HL-60 (cell line): Measurements from ENCODE around the gene ACP4.
A peak's percentile ranks its signal among the peaks of the same experiment; 100 is the strongest.

Source experiments
- DNase-seq, 2 experiments: peaks; one replicate each; pipeline ENCODE4 v3.0.0-alpha.2; 2010 to 2020; ENCODE audit warnings: low read depth in 1 of 2, low spot score in 1 of 2
- H3K27ac ChIP-seq: fragments of 250-450 bp; sonication (Bioruptor Pico); replicated peaks from 2 replicates; pipeline ENCODE4 v1.5.1; 2020; ENCODE audit warnings: mild to moderate bottlenecking, moderate library complexity
- H3K27me3 ChIP-seq: fragments of 250-450 bp; sonication (Bioruptor Pico); 2 replicates; pipeline ENCODE4 v1.5.1; 2021; ENCODE audit warnings: mild to moderate bottlenecking, moderate library complexity; ENCODE audit not compliant: insufficient read depth, poor library complexity, severe bottlenecking
- H3K4me3 ChIP-seq: replicated peaks from 2 replicates; pipeline ENCODE4 v1.5.1; 2011; ENCODE audit warnings: mild to moderate bottlenecking, control low read depth, low read length; ENCODE audit not compliant: insufficient read depth
- CTCF ChIP-seq: IDR thresholded peaks from one replicate; pipeline ENCODE4 v1.5.1; 2011; ENCODE audit warnings: low read length, control low read depth, inconsistent platforms; ENCODE audit not compliant: insufficient read depth
- GABPA ChIP-seq: IDR thresholded peaks from 2 replicates; pipeline ENCODE4 v1.6.1; 2012; ENCODE audit warnings: low read depth
- POLR2AphosphoS5 ChIP-seq: IDR thresholded peaks from 2 replicates; pipeline ENCODE4 v1.6.1; 2012; ENCODE audit warnings: low read depth
- SPI1 ChIP-seq: IDR thresholded peaks from 2 replicates; pipeline ENCODE4 v1.6.1; 2012; ENCODE audit warnings: low read depth, mild to moderate bottlenecking, borderline replicate concordance
- TF ChIP-seq, protein P1 (sequence below): IDR thresholded peaks from 2 replicates; pipeline ENCODE4 v1.6.1; 2012; ENCODE audit warnings: low read depth; ENCODE audit not compliant: insufficient replicate concordance

ACP4 gene

DNA sequence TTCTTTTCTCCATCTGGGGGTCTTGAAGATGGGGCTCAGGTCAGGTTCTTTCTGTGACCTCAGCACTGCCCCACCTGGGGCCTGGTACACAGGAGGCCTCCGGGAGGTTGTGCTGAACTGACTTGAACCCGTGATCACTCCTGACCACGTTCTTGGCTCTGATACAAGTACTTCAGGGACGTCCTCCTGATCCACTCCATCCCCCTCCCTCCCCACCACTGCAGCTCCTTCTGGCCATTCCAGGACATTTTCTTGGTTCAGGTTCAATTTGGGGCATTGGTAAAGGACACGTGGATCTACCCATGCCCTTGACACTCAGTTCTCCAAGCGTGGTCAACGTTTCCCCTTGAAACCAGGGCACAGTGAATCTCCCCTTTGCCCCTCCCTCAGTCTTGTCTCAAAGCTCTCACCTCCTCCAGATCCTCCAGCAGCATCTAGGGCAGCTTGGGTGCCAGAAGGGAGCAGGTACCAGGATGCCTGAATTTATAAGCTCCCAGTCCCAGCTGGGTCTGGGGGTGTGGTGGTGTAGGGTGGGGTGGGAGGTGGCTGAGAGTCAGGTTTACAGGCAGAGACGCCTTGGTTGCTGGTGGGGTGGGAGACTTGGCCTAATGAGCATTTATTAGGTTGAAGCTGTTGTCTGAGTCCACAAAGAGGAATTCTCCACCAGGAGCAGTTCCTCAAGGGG lies 43.0 kb downstream of the ACP4 start, which contains the start of gene KLK15:
Gene KLK15, minus strand, starts transcription at position 458 of the 685 bp plus-strand sequence. CDS start 2,082 bp downstream, outside the sequence.
- H3K4me3 ChIP-seq: no peak within 1 kb of the TSS
- H3K27ac ChIP-seq: no peak within 1 kb of the TSS
- TF ChIP-seq CTCF: no peak
- no peak for TF ChIP-seq POLR2AphosphoS5
- TF ChIP-seq GABPA: no peak
- TF ChIP-seq, protein P1, sequence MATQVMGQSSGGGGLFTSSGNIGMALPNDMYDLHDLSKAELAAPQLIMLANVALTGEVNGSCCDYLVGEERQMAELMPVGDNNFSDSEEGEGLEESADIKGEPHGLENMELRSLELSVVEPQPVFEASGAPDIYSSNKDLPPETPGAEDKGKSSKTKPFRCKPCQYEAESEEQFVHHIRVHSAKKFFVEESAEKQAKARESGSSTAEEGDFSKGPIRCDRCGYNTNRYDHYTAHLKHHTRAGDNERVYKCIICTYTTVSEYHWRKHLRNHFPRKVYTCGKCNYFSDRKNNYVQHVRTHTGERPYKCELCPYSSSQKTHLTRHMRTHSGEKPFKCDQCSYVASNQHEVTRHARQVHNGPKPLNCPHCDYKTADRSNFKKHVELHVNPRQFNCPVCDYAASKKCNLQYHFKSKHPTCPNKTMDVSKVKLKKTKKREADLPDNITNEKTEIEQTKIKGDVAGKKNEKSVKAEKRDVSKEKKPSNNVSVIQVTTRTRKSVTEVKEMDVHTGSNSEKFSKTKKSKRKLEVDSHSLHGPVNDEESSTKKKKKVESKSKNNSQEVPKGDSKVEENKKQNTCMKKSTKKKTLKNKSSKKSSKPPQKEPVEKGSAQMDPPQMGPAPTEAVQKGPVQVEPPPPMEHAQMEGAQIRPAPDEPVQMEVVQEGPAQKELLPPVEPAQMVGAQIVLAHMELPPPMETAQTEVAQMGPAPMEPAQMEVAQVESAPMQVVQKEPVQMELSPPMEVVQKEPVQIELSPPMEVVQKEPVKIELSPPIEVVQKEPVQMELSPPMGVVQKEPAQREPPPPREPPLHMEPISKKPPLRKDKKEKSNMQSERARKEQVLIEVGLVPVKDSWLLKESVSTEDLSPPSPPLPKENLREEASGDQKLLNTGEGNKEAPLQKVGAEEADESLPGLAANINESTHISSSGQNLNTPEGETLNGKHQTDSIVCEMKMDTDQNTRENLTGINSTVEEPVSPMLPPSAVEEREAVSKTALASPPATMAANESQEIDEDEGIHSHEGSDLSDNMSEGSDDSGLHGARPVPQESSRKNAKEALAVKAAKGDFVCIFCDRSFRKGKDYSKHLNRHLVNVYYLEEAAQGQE: no peak
- TF ChIP-seq SPI1: no peak
- no peak for DNase-seq
- H3K27me3 ChIP-seq: peaks cover 19% of the 10 kb centered on the region

DNA sequence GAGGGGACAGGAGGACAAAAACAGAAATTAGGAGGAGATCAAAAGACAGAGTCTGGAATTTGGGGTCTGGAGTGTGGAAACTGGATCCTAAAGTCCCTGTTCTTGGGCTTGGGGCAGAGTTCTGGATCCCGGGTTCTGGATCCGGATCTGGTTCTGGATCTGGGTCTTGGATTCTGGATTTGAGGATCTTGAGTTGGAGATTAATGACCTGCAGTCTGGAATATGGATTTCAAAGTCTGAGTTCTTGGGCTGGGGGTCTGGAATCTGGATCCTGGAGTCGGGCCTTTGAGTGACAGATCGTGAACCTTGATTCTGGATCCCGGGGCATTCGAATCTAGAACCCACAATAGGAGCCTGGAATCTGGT lies 43.6 kb downstream of the ACP4 start:
- H3K27me3 ChIP-seq: peaks cover 19% of the 10 kb centered on the region
- no peak overlapping the region for H3K27ac ChIP-seq
- TF ChIP-seq GABPA (no peak), CTCF (no peak)
- TF ChIP-seq, protein P1: no peak
- no peak overlapping the region for H3K4me3 ChIP-seq
- DNase-seq: no peak

DNA sequence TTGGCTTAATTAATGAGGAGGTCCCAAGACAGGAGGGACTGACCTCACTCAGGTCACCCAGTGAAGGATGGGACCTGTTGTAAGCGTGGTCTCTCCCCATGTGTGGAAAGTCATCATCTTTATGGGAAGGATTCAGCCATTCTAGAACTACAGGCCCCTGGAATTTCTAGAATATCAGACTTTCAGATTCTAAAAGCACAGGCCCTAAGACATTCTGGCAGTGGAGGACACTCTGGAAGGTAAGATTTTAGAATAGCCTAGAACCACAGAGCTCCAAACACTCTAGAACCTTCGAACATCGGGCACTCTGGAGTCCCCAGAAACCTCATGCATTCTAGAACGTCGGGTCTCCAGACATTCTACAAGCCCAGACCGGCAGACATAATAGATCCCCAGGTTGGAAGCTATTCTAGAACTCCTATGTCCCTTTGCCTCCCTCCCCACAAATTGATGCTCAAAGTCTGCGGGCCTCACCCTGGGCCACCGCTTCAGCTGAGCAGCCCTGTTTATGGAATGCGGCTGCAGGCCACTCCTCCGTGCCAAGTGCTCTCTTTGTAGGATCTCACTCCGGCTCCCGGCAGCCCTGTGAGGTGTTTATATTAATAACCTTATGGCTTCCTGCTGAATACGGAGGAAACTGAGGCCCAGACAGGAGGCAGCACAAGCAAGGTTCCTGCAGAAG lies 45.0 kb downstream of the ACP4 start:
- no peak overlapping the region for H3K27ac ChIP-seq
- peaks cover 19% of the 10 kb centered on the region for H3K27me3 ChIP-seq
- no peak for DNase-seq
- TF ChIP-seq, protein P1: no peak
- TF ChIP-seq CTCF (no peak), SPI1 (no peak), GABPA (no peak), POLR2AphosphoS5 (no peak)
- H3K4me3 ChIP-seq: peak overlapping the region; percentile 58
